ENCODE results near the gene CALML4.
A peak's percentile ranks its signal among the peaks of the same experiment; 100 is the strongest.
"Not testable (repeated sequence)": the region's sequence is repeated elsewhere in the genome, so short reads cannot be mapped to it uniquely, and the experiment has no call there.

Gene CALML4

DNA sequence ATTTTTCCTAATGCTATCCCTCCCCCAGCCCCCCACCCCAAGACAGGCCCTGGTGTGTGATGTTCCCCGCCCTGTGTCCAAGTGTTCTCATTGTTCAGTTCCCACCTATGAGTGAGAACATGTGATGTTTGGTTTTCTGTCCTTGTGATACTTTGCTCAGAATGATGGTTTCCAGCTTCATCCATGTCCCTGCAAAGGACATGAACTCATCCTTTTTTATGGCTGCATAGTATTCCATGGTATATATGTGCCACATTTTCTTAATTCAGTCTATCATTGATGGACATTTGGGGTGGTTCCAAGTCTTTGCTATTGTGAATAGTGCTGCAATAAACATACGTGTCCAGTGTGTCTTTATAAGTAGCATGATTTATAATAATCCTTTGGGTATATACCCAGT, 33.1 kb downstream of the CALML4 start:
- H3K9me3 Mint-ChIP-seq, DNase-seq, H3K4me1 Mint-ChIP-seq, H3K4me3 Mint-ChIP-seq, H3K27ac Mint-ChIP-seq, ATAC-seq, H3K27me3 Mint-ChIP-seq: not testable (repeated sequence)
- H3K36me3 Mint-ChIP-seq (ENCODE audit: low read depth) = peaks cover 26% of the 10 kb centered on the region

DNA sequence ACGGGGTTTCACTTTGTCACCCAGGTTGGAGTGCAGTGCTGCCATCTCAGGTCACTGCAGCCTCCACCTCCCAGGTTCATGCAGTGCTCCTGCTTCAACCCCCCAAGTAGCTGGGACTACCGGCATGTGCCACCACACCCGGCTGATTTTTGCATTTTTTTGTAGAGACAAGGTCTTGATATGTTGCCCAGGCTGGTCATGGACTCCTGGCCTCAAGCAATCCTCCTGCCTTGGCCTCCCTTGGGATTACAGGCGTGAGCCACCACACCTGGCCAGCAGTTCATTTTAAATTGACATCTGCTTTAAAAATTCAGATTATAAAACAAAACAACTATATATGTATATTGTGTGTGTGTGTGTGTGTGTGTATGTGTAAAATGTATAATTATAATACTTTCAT, 38.3 kb downstream of the CALML4 start:
- DNase-seq (no peak), ATAC-seq (no peak)
- Mint-ChIP-seq H3K36me3 (ENCODE audit: low read depth) (peaks cover 22% of the 10 kb centered on the region), H3K9me3 (no peaks in the 10 kb centered on the region), H3K27me3 (no peaks in the 10 kb centered on the region), H3K27ac (no peak overlapping the region), H3K4me1 (no peaks in the 10 kb centered on the region), H3K4me3 (no peak overlapping the region)

DNA sequence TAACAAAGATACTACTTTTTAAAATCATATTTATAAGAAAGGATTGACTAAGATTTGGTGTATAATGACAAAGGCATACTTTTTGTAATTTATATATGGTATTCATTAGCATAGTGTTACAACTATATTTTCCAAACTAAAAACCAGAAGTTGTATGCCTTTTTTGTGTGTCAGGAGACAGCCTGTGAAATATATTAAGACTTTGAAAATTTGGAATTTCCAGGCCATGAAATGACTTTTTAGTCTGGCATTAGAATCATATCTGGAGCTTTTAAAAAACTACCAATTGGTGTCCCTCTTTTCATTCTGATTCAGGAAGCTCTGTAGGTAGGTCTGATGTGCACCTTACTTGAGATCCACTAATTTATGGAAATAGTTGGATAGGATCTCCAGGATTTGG, 41.9 kb downstream of the CALML4 start:
- Mint-ChIP-seq H3K27ac (no peak overlapping the region), H3K36me3 (ENCODE audit: low read depth) (peaks cover 29% of the 10 kb centered on the region), H3K4me1 (no peaks in the 10 kb centered on the region), H3K9me3 (no peaks in the 10 kb centered on the region), H3K27me3 (no peaks in the 10 kb centered on the region), H3K4me3 (no peak overlapping the region)
- DNase-seq = no peak
- no peak for ATAC-seq

DNA sequence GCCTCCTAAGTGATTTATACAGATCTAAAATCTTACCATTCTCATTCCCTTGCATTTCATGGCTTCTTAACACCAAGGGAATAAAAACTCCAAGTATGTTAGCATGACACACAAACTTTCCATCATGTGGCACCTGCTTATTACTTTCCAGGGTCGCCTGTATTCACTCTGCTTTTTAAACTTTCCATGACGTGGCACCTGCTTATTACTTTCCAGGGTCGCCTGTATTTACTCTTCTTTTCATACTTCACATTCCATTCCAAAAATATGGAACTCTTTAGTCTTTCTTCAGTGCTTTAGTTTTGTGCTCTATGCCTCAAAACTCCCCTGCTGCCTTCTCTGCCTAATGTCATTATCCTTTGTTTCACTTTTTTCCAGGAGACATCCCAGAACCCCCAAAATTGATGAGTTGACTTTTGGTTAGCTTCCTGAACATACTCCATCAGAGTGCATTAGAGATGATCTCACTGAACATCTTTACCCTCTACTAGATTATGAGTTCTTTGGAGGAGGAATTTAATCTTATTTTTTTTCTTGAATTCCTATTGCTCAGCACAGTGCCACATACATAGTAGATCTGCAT, 47.0 kb downstream of the CALML4 start:
- no peak for DNase-seq
- Mint-ChIP-seq H3K9me3 (no peaks in the 10 kb centered on the region), H3K4me1 (no peaks in the 10 kb centered on the region), H3K27ac (no peak overlapping the region), H3K27me3 (no peaks in the 10 kb centered on the region), H3K36me3 (ENCODE audit: low read depth) (peaks cover 28% of the 10 kb centered on the region), H3K4me3 (no peak overlapping the region)
- no peak for ATAC-seq

DNA sequence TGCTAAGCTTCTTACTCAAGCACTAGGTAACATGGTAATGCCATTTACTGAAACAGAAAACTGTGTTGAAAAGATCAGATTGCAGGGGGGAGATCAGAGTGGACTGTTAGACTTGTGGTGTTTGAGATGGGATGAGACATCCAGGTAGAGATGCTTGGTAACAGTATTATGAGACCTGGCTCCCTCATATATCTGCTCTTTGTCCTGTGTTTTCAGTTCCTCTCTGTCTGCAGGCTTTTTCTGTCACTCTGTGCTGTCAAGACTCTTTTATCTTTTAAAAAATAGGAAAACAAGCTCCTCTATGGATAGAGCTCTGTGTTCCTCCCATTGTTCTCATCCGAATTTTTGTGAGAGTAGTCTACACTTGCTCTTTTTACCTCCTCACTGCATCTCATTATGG, 48.1 kb downstream of the CALML4 start:
- H3K4me1 Mint-ChIP-seq = no peaks in the 10 kb centered on the region
- no peak for ATAC-seq
- no peaks in the 10 kb centered on the region for H3K27me3 Mint-ChIP-seq
- no peak for DNase-seq
- no peak overlapping the region for H3K4me3 Mint-ChIP-seq
- H3K36me3 Mint-ChIP-seq (ENCODE audit: low read depth) = peaks cover 28% of the 10 kb centered on the region
- no peaks in the 10 kb centered on the region for H3K9me3 Mint-ChIP-seq
- no peak overlapping the region for H3K27ac Mint-ChIP-seq

DNA sequence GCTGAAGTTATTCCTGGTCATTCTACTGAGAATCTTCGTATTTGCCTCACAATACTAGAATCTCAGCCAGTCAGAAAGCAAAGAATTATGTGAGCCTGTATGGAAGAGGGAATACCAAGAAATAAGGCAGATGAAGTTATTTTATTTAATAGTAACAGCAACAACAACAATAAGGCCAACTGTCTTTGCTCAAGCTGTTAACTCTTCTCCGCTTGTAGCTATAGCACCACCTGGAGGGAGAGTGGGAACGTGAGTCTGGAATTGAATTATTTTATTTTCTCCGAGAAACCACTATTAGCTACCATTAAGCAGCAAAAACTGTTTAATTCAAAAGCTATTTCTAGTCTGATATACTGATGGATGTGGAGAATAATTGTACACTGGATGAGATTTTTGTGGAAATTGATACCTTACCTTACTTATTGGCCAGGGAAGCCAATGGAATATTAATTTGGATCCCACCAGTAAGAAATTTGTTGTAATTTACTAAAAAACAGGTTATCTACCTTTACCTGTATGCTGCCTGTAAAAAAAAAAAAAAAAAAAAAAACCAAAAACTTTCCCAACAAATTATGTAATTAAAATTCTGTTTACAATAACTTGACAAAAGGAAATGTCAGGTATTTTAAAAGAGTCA, 50.1 kb downstream of the CALML4 start:
- no peak for ATAC-seq
- Mint-ChIP-seq H3K27me3 (no peaks in the 10 kb centered on the region), H3K9me3 (no peaks in the 10 kb centered on the region), H3K4me1 (no peaks in the 10 kb centered on the region), H3K27ac (no peak overlapping the region), H3K4me3 (no peak overlapping the region), H3K36me3 (ENCODE audit: low read depth) (peaks cover 14% of the 10 kb centered on the region)
- peak; percentile 9 for DNase-seq

DNA sequence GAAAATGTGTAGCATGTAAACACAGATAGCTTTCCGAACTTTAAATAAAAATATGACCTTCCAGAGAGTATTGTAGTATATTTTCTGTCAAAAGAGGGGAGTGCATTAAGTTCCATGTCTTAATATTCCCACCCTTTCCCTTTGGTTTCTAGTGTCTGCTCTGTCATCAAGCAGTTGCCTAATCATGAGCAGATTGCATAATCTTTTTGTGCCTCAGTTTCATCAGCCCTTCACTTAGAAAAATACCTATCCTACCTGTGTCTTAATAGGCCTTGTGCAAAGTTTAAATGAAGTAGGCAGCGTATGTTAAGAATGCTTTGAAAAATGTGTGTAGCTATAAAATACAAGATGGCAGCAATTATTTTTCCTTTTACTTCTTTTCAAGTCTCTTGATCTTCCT, 52.8 kb downstream of the CALML4 start:
- H3K27me3 Mint-ChIP-seq = no peaks in the 10 kb centered on the region
- DNase-seq (no peak), ATAC-seq (no peak)
- H3K9me3 Mint-ChIP-seq = no peaks in the 10 kb centered on the region
- peaks cover 22% of the 10 kb centered on the region for H3K36me3 Mint-ChIP-seq (ENCODE audit: low read depth)
- peaks cover 13% of the 10 kb centered on the region for H3K4me1 Mint-ChIP-seq
- H3K4me3 Mint-ChIP-seq = no peak overlapping the region
- no peak overlapping the region for H3K27ac Mint-ChIP-seq

DNA sequence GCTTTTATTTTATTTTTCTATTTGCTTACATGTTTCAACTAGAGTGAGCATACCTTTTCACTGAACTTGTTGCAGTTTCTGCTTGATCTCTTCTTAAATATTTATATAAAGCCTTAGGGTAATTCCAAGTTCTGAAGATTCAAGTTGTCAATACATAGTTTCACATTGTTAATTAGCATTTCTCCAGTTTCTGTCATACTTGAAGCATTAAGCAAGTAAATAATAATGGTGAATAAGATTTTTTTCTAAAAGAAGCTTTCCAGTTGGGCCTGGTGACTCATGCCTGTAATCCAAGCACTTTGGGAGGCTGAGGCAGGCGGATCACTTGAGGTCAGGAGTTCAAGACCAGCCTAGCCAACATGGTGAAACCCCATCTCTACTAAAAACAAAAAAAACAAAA, 53.9 kb downstream of the CALML4 start:
- peaks cover 29% of the 10 kb centered on the region for H3K36me3 Mint-ChIP-seq (ENCODE audit: low read depth)
- H3K9me3 Mint-ChIP-seq = no peaks in the 10 kb centered on the region
- ATAC-seq = no peak
- no peak overlapping the region for H3K4me3 Mint-ChIP-seq
- no peak for DNase-seq
- H3K4me1 Mint-ChIP-seq = peaks cover 13% of the 10 kb centered on the region
- no peaks in the 10 kb centered on the region for H3K27me3 Mint-ChIP-seq
- H3K27ac Mint-ChIP-seq = no peak overlapping the region

DNA sequence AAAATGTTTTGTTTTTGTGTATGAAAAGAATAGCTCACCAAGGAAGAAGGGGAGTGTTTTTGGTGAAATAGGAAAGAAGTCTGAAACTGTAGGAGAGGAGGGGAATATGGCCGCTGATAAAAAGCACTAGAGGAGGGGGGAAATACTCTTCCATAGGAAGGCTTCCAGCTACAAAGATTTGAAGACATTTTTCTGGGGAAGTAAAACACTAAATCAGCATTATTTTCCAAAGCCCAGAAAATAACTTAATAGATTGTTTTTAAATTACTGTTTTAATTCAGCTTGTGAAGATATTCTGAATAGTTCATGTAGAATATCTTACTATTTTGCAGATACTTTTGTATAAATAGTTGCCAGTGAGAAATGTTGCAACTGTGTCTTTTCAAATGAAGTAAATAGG, 54.9 kb downstream of the CALML4 start:
- Mint-ChIP-seq H3K27ac (no peak overlapping the region), H3K27me3 (no peaks in the 10 kb centered on the region), H3K36me3 (ENCODE audit: low read depth) (peaks cover 29% of the 10 kb centered on the region), H3K9me3 (no peaks in the 10 kb centered on the region), H3K4me3 (no peak overlapping the region), H3K4me1 (peaks cover 13% of the 10 kb centered on the region)
- ATAC-seq = no peak
- no peak for DNase-seq

DNA sequence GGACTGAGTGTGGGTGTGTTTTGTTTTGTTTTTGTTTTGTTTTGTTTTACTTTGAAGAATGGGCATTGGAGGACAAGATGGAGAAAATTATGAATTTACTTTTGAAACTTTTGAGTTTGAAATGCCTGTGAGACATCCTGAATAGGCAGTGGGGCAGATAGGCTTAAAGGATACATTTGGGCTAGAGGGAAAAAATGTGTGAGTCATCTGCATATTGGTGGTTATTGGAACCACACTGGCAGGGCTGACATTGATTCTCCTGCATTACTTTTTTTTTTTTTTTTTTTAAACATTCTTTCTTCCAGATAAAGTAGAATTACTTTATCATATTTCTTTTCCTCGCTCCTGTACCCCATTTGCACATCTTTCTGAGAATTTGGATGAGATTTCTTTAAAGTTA, 56.1 kb downstream of the CALML4 start:
- Mint-ChIP-seq H3K4me1 (peaks cover 13% of the 10 kb centered on the region), H3K9me3 (no peaks in the 10 kb centered on the region), H3K27me3 (no peaks in the 10 kb centered on the region), H3K36me3 (ENCODE audit: low read depth) (peaks cover 23% of the 10 kb centered on the region), H3K4me3 (no peak overlapping the region), H3K27ac (peak overlapping the region; percentile 2)
- DNase-seq (no peak), ATAC-seq (peak; percentile 75)

DNA sequence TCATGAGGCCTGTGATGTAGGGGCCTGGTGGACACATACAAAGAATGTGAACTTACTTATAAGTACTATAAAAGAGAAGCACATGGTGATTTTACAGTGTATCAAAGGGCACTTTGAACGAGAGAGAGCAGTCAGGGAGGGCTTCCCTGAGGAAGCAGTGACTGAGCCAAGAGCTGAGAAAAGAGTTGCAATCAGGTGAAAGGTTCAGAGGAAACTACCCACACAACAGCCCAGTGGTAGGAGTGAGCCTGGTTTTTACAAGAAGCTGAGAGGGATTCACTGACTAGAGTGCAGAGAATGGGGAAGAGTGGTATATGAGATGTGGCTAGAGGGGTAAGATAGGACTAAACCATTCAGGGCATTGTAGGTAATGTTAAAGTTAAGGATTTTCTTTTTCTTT, 57.1 kb downstream of the CALML4 start:
- H3K36me3 Mint-ChIP-seq (ENCODE audit: low read depth) = peaks cover 22% of the 10 kb centered on the region
- no peaks in the 10 kb centered on the region for H3K9me3 Mint-ChIP-seq
- H3K4me3 Mint-ChIP-seq = no peak overlapping the region
- ATAC-seq (no peak), DNase-seq (no peak)
- peak overlapping the region; percentile 38 for H3K27ac Mint-ChIP-seq
- H3K4me1 Mint-ChIP-seq = peaks cover 13% of the 10 kb centered on the region
- H3K27me3 Mint-ChIP-seq = no peaks in the 10 kb centered on the region

DNA sequence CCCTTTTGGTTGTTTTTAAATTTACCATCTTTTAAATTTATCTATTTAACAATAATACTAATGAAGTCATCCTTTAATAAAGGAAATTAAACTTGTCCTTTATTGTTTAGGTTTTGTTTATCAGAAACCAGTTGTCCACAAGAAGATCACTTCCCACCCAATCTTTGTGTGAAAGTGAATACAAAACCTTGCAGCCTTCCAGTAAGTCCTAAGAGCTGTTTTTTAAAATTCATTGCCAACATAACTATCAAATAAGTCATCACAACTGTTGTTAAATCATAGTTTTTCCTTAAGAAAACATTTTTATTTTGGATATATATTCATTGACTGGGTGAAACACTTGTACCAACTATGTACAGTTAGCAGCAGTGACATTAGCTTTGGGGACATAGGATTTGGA, 59.4 kb downstream of the CALML4 start:
- peaks cover 13% of the 10 kb centered on the region for H3K4me1 Mint-ChIP-seq
- no peaks in the 10 kb centered on the region for H3K9me3 Mint-ChIP-seq
- H3K36me3 Mint-ChIP-seq (ENCODE audit: low read depth) = peaks cover 19% of the 10 kb centered on the region
- H3K27me3 Mint-ChIP-seq = no peaks in the 10 kb centered on the region
- no peak for DNase-seq
- no peak overlapping the region for H3K4me3 Mint-ChIP-seq
- H3K27ac Mint-ChIP-seq = no peak overlapping the region
- no peak for ATAC-seq

DNA sequence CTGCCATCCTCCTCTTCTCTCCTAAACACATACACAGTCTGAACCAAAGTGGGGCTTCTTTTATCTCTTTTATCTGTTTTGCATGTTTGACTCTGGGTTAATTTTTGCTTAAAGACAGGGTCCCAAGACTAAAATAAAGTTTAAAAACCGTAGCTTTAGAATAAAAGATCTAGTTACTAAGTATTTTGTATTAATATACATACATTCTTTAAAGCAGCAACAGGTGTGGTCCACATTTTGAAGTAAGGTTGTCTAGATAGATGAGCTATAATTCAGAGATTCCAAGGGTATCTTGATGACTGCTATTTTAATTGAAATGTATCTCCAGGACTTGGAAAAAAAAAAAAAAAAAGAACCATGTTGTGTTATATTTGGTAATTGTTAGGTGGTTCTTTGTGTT, 61.3 kb downstream of the CALML4 start:
- H3K9me3 Mint-ChIP-seq = no peaks in the 10 kb centered on the region
- ATAC-seq (no peak), DNase-seq (no peak)
- H3K36me3 Mint-ChIP-seq (ENCODE audit: low read depth) = peaks cover 20% of the 10 kb centered on the region
- H3K4me3 Mint-ChIP-seq = no peak overlapping the region
- H3K4me1 Mint-ChIP-seq = peaks cover 13% of the 10 kb centered on the region
- H3K27ac Mint-ChIP-seq = no peak overlapping the region
- H3K27me3 Mint-ChIP-seq = no peaks in the 10 kb centered on the region

DNA sequence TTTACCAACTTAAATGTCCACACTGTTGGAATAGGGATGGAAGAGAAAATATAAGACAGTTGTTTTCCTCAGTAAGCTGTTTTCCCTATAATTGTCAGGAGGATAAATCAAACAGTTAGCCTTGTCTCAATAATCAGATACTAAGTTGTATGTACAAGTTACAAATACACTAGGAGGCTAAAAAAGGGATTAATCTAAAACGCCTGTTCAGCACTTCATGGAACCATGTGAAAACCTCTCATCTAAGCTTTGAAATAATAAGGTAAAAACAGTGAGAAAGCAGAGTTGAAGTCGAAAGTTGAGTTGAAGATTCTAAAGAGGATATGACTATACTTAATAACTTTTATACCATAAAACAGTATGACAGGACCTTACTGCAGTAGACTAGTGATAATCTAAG, 62.0 kb downstream of the CALML4 start:
- no peaks in the 10 kb centered on the region for H3K27me3 Mint-ChIP-seq
- H3K36me3 Mint-ChIP-seq (ENCODE audit: low read depth) = peaks cover 20% of the 10 kb centered on the region
- peaks cover 12% of the 10 kb centered on the region for H3K4me1 Mint-ChIP-seq
- no peak overlapping the region for H3K4me3 Mint-ChIP-seq
- no peaks in the 10 kb centered on the region for H3K9me3 Mint-ChIP-seq
- H3K27ac Mint-ChIP-seq = no peak overlapping the region
- ATAC-seq (no peak), DNase-seq (no peak)
